HG03095 (cell line): ENCODE data around the gene FAM174B.
A peak's percentile ranks its signal among the peaks of the same experiment; 100 is the strongest.

Experiments
- ATAC-seq: cut with Tn5 transposase; IDR thresholded peaks from one replicate; pipeline ENCODE4 v1.9.1; 2021; ENCODE audit warnings: moderate library complexity; ENCODE audit not compliant: unreplicated experiment

Gene FAM174B

DNA sequence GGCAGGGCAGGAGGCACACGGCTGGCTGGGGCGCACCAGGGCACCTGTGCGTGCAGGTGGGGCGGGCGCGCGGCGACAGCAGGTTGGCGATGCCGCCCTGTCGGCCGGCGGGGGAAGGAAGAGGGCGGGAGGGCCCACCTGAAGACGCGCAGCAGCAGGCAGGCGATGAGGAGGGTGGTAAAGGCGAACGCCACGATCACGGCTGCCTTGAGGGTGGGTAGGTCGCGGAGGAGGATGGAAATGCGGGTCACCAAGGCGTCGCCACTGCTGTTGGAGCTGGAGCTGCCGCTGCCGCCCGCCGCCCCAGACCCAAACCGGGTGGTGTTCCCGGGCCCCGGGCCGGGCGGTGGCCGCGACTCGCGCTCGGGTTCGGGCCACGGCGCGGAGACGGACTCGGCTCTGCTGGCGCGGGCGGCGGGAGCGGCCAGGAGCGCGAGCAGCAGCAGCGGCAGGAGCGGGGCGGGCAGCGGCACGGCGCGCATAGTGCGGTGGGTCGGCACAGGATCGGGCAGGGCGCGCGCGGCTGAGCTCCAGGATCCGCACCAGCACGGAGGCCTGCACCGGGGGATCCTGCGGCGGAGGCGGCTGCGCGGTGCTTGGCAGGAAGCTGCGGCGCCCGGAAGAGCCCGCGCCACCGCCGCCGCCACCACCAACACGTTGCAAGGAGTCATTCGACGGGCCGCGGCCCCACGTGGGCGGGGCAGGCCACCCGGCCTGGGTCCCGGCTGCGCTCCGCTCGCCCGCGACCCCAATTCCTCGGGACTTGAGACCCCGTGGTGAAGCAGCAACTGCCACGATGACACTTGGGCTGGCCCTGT is at the start of gene FAM174B:
Gene FAM174B, minus strand, starts transcription at position 598 of the 818 bp plus-strand sequence.
- peak; percentile 51 for ATAC-seq

DNA sequence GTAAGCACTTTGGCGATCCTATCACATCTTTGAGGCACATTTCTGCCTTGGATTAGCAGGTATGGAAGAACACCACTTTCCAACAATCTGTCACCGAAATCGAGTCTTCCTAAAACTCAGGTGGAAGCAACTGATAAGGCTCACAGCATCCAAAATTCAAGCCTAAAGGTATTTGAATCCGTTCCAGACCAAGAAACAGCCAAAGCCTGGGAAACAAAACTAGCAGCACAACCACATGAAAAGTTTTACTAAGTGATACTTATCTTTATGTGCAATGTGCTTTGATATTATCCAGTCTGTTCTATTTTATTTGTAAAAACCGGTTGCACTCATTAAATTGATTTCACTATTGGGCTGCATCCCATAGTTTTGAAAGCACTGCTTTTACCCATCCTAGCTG is 40.5 kb upstream of the FAM174B start:
- no peak for ATAC-seq

DNA sequence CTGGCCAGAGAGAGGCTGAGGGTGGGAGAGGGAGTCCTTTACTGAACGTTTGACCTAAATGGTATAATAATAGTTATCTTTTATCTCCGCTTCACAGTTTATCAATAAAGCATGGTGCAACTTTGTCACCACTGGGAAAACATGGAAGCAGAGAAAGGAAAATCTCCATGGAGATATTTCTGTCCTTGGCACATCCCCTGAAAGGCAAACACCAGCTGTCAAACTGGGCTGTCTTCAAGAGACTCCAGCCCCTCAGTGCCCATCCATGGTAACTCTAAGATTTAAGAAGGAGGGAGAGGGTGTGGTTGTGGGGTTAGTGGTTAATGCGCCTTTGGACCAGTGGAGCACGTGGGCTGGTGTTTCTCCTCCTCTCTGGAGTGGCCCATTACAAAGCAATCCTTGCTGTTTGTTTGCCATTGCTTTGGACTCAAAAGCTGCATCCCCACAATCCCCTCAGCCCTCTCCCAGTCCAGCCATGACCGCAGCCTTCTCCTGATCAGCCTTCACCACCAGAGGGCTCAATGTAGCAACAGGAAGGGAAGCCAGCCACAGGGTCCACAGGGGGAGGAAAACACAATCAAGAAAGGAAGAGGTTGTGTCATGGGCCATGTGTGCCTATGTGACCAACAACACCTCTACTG is 38.2 kb upstream of the FAM174B start:
- ATAC-seq, result no peak

DNA sequence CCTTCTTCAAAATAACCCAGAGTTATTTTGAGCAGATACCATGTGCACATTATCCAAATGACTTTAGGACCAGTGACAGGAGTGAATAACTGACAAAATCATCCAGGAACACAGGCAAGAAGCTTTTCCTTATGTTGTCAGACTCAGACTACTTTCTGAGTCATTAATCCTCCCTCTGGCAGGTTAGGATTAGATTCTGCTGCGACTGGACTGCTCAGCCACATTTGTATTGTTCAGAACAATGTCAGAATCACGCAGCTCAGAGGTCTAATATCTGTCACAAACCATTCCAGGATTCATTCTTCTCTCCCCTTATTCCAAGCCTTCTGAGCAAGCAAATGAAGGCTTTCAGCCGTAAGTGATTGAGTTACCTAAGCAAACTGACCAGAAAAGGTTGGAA is 34.8 kb upstream of the FAM174B start:
- no peak for ATAC-seq

DNA sequence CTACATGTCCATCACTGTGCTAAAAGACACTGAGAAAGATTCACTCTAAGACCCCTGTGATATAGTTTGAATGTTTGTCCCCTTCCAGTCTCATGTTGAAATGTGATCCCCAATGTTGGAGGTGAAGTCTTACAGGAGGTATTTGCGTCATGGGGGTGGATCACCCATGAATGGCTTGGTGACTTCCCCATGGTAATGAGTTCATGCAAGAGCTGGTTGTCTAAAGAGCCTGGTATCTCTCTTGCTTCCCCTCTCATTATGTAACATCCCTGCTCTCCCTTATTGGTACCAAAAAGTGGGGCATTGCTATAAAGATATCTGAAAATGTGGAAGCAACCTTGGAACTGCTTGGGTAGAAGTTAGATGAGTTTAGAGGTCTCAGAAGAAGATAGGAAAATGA is 32.2 kb upstream of the FAM174B start:
- ATAC-seq, result no peak

DNA sequence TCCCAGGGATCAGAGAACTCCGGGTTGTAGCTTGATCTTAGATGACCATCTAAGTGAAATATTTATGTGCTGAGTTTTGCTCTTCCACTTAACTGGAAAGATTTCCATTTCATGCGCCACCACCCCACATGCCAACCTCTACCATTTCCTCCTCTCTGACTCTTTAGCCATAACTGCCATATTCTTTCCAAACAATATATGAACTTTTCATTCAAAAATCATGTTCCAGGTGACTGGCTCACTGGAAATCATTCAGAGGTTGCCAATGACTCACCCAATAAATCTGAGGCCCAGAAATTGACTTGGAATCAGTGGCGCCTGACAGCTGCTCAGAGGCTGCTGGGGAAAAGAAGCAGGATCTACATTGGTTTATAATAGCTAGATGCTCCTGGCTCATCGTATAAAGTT is 31.6 kb upstream of the FAM174B start:
- no peak for ATAC-seq

DNA sequence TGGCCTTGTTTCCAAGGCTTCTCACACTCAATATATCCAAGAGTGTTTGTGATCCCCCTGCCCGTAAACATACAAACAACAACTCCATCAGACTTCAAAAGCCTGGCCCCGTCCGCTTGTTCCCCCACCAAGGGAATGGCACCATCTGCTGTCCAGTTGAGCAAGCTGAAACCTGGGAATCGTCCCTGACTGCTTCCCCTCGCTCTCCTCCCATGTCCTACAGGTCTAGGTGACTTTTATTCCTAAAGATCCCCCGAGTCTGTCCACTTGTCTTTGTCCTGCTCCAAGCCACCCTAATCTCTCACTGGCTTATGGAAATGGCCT is 27.9 kb upstream of the FAM174B start:
- no peak for ATAC-seq

DNA sequence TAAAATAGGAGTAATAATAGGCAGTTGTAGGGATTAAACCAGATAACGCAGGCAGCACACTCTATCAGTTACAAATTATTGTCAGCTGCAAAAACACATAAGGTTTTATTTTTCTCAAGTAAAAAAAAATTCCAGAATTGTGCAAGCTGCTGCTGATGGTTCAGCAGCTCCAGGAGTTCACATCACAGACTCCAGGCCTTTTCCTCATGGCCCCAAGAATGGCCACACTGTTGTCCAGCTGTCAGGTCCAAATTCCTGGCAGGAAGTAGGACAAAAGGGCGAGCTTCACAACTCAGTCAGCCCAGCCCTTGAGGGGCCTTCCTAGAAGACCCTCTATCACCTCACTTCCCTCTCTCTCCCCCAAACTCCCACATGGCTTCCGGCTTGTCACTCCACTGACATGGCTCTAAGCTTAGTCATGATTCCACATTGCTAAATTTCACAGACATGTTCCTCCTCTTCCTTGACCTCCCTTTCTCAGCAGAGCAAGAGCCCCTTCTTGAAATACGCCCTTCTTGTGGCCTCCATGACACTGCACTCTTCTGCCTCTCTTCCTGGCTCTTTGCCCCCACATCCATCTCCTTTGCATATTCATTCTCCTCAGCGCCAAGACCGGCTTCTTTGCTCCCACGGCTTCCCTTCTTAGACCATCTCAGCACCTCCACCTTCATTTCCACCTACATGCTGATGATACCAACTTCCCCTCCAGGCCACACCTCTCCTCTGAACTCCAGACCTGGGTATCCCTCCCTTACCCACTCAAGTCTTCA is 27.4 kb upstream of the FAM174B start:
- no peak for ATAC-seq

DNA sequence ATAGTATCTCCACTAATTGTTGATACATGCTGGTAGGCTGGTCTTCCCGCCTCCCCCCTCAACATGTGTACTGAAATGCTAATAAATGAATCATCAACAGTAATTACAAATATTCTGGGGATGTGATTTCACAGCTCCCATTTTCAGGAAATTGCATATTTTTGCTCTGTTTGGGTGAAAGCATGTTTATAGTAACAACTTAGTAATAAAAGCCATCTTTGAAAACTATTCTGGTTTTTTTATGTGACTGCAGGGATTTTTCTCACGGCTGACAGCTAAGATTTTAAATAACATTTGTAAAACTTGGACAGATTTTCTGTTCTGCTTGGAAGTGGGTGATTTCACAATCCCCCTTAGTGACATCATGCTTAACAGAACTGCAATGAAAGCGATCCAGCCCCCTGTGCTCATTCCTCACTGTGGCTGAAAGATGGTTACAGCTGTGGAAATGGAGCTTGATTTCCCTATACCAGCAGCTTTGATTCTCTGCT is 25.6 kb upstream of the FAM174B start:
- ATAC-seq, result no peak

DNA sequence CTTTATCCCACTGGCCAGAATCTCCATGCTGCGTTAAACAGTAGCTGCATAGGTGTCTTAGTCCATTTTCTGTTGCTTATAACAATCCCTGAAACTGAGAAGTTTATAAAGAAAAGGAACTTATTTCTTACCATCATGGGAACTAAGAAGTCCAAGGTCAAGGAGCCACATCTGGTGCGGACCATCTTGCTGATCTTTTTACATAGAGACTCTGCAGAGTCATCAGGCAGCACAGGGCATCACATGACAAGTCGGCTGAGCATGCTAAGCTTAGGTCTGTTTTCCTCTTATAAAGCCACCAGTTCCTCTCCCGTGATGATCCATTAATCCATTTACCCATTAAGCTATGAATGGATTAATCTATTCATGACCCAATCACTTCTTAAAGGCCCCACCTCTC is 22.4 kb upstream of the FAM174B start:
- no peak for ATAC-seq

DNA sequence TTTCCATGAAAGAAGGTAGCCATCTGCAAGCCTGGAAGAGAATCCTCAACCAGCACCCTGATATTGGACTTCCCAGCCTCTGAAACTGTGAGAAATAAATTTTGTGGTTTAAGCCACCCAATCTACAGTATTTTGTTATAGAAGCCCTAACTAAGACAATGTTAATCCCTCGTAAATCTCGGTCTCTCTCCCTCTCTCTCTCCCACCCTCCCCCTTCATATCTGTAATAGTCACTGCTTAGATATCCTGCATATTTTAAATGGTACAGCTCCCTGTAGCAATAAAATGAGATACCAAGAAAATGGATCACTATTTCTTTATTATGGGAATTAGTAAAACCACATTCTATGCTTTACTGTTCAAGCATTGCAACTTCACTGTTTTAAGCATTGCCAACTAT is 21.0 kb upstream of the FAM174B start:
- no peak for ATAC-seq

DNA sequence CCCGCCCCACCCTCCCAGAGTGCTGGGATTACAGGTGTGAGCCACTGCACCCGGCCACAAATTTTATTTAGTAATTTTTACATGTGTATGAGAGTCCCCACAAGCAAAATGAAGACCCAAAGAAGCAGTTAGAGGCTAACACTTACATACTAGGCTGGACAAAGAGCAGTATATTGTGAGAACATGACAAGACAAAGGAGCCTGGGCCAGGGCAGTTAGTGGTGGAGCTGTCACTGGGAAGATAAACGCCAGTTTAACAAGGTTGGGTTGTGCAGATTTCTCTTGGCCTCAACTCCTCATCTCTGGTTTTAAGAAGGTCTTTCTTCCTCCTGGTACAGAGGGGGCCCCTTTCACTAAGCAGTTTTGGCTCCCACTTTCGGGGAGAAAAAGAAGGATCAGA is 19.9 kb upstream of the FAM174B start:
- ATAC-seq, result no peak

DNA sequence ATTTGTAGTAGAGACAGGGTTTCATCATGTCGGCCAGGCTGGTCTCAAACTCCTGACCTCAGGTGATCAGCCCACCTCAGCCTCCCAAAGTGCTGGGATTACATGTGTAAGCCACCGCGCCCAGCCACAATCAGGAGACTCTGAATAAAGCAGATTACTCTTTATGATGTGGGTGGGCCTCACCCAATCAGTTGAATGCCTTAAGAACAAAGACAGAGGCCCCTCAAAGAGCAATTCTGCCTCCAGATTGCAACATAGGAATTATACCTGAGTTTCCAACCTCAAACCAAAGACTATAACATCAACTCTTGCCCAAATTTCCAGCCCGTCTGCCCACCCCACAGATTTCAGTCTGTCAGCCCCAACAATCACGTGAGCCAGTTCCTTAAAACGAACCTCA is 18.8 kb upstream of the FAM174B start:
- ATAC-seq, result no peak

DNA sequence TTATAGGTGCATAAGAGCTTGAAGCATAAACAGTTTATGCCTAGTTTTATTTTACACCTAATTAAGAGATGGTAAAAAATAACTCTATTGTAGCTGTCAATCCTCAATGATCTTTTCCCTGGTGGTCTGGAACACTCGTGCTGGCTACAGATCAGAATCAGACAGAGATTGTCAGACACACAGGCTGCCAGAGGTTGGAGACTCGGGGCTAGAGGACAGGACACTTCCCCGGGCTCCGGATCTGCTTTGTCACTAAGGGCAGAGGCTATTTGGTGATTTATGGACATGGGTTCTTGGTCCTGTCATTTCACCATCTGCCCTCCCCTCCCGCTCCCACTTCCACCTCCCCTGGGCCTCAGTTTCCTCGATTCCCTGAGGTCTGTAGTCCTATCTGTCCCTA is 16.5 kb upstream of the FAM174B start:
- no peak for ATAC-seq

DNA sequence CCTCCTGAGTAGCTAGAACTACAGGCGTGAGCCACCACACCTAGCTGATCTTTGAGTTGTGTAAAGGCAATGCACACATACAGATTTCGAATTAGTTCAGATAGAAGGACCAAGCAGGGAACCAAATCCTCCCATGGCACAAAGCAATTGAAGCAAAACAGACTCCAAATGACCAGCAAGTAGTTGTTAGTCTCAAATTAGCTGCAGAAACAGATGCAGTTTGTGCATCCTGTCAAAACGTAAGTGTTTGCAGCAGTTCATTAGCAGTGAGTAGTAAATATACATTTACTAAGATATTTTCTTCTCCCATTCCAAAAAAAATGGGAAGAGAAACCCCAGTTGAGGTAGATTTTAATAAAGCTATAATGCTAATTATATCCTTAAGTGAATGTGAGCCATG is 15.8 kb upstream of the FAM174B start:
- no peak for ATAC-seq

DNA sequence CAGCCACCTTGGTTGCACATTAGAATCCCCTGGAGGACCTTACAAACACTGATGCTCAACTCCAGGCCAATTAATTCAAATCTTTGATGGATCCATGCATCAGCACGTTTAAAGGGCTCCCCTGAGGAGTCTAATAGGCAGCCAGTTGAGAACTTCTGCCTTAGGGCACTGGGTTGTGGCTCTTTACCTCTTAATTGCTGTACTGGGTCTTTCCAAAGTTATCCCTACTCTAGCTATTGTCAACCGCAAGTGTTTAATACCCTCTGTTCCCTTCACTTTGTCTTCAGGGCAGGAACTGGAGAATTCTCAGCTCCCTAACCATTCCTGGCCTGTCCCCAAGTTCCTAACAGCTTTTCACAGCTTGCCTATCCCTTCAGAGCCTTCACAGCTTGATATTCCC is 15.0 kb upstream of the FAM174B start:
- no peak for ATAC-seq

DNA sequence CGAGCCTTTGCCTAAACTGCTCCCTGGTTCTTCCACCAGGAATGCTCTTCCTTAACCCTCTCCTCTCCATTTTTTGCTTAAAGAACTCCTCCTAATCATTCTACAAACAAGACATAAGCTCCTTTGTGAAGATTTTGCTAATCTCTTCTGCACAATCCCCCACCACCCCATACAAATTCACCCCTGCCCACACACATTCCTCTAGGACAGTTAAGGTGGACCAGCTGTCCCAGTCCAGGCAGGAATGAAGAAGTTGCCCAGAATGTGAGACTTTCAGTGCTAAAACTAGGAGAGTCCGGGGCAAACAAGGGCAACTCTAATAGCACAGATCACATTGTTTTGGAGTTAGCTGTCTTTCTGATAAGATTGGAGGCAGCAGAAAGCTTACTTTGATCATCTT is 13.9 kb upstream of the FAM174B start:
- ATAC-seq, result no peak

DNA sequence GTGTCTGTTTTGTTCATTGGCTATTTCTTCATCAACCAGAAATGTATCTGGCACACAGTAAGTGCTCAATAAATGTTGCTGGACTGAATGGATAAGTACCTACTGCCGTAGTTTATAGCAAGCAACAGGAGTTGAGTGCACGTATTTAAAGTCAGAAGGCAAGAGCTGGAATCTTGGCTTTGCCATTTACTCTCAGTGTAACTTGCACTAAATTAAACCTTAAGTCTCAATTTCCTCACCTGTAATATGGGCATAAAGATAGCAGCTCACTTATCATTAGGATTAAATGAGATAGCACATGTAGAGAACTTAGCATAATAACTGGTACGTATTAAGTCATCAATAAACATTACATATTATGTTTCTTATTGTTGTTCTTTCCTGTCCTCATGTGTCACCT is 13.0 kb upstream of the FAM174B start:
- no peak for ATAC-seq

DNA sequence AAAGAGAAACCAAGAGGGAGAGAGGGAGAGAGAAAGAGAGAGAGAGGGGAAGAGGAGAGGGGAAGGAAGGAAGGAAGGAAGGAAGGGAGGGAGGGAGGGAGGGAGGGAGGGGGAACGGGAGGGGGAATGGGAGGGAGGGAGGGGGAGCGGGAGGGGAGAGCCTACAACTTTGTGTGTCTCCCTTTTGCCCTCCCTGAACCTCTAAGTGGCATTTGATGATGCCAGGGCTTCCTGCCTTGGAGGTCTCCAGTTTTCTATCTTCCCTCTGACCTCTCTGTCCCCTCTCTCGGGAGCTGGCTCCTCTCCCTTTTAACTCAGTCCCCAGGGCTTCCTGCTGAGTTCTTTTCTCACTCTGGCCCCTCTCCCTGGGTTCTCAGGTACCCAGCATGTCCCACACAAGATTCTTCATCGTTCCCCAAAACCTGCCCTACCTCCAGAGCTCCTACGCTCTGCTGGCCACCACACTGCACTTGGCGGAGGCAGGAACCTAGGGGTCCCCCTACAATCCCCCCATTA is 12.5 kb upstream of the FAM174B start:
- no peak for ATAC-seq

DNA sequence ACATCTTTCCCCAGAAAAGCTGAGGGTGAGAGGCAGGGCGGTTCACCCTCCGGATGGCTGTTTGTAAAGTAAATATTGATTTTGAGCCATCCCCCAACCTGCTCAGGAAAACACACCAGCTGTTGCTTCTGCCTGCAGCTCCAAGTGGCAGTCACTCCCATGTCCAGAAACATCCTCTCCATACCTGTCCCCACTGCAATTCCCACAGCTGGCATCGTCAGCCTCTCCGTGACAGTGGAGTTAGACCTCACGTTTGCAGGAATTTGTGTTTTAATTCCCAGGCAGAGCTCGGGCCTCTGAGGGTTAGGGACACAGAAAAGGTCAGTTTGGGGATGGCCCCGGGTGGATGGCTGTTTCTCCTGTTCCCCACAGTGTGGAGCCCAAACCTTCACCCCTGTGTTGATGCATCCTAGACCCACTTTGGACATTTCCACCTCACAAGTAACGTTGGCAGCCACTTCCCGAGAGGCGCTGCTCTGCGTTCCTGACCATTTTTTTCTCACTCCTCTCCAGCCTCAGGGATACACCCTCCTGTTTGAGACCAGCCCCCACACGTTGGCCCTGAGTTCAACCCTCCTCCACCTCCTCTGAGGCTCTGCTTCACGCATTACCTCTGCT is 11.8 kb upstream of the FAM174B start:
- ATAC-seq, result no peak

DNA sequence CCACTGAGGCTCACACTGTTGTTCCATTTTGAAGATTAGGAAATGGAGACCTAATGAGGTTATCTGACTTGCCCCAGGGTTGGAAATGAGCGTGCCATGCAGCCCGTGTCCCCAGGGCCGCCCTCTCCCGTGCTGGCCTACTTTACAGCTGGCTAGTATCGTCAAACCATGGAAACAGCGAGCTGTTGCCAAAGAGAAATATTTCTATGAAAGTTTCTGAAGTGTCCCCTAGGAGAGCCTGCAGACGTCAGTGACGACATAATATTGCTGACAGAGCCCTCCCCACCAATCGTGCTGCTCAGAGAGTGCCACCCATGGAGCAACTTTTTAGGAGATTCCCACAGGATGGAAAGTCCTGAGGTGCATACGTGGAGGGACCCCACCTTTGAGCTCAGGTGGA is 11.2 kb upstream of the FAM174B start:
- ATAC-seq, result no peak
